Left cardiac atrium (tissue), 4 donors: ENCODE measurements around the gene LRRC41. TPM values are rescaled to one million over a fixed set of nuclear protein-coding genes. Genes with fewer than 3 reads are reported as not detected.
A peak's percentile ranks its signal among the peaks of the same experiment; 100 is the strongest.

Source experiments
- ATAC-seq, 2 donors: fragments of 200-7000 bp; cut with Tn5 transposase; one replicate each; pipeline ENCODE4 v1.9.1; 2020; ENCODE audit warnings: mild to moderate bottlenecking in 2 of 2, moderate library complexity in 2 of 2
- DNase-seq: peaks from one replicate; pipeline ENCODE4 v3.0.0-alpha.2; 2020
- intact Hi-C, 2 donors: fragments of 100-400 bp; cut with DNase I; formaldehyde crosslinking; loops; one replicate each; pipeline versions ENCODE4 v1.14.1 to v1.15.1; 2022 to 2023
- total RNA-seq, 2 donors: library from RNA; stranded (reverse); fragmentation: NEBNext Ultra II Directional; extraction: Animal tissue kit (Norgen Biotek cat#: 25700); gene quantifications; one replicate each; pipeline ENCODE4 v1.2.1, GENCODE V29; 2021
- donor health status: DM: no; HTN: yes; CAD: no.
- donor health status: DM: no; HTN: yes; CAD: no; lungs with severe emphysema.
- donor health status: DM: yes; HTN: yes; CAD: no.
- donor health status: Dilated cardiomyopathy.

LRRC41 gene
- total RNA-seq, 2 donors from 2014 or later: 34.5 to 46.4 TPM

GRCh38 chr1:46301406-46301807 is 2.0 kb downstream of the LRRC41 start:
- intact Hi-C loops: no loop called here
- ATAC-seq (no peak), DNase-seq (no peak)

GRCh38 chr1:46300673-46301405 is 2.6 kb downstream of the LRRC41 start:
- DNase-seq (peak; percentile 42), ATAC-seq (no peak)
- intact Hi-C loops: no loop called here

- DNase-seq (no peak), ATAC-seq (no peak)
- intact Hi-C loops: no loop called here
Observed at GRCh38 chr1:46298387-46298786, 5.0 kb downstream of the LRRC41 start.

GRCh38 chr1:46295306-46295705 is 8.1 kb downstream of the LRRC41 start:
- DNase-seq (no peak), ATAC-seq (no peak)
- intact Hi-C loops: no loop called here

- ATAC-seq (no peak), DNase-seq (no peak)
- intact Hi-C loops: no loop called here
Observed at GRCh38 chr1:46289976-46290375, 13.4 kb downstream of the LRRC41 start.

GRCh38 chr1:46289134-46289494 is 14.3 kb downstream of the LRRC41 start:
- no peak for DNase-seq
- intact Hi-C loops: no loop called here
- ATAC-seq: no peak

- ATAC-seq (no peak), DNase-seq (no peak)
- intact Hi-C loops: no loop called here
Observed at GRCh38 chr1:46288485-46289133, 14.8 kb downstream of the LRRC41 start.

GRCh38 chr1:46285730-46286477 is 17.5 kb downstream of the LRRC41 start:
- no peak for DNase-seq
- no peak for ATAC-seq
- intact Hi-C loops: no loop called here

- ATAC-seq (no peak), DNase-seq (no peak)
- intact Hi-C loops: no loop called here
Observed at GRCh38 chr1:46284597-46285564, 18.5 kb downstream of the LRRC41 start.

- intact Hi-C loops: no loop called here
- no peak for DNase-seq
- no peak for ATAC-seq
Observed at GRCh38 chr1:46284058-46284457, 19.4 kb downstream of the LRRC41 start.

GRCh38 chr1:46281021-46281420 is 22.4 kb downstream of the LRRC41 start:
- intact Hi-C loops: no loop called here
- no peak for DNase-seq
- no peak for ATAC-seq

- intact Hi-C loops: no loop called here
Observed at GRCh38 chr1:46280092-46280491, 23.3 kb downstream of the LRRC41 start.

GRCh38 chr1:46278807-46279206 is 24.6 kb downstream of the LRRC41 start:
- ATAC-seq (no peak), DNase-seq (no peak)
- intact Hi-C loops: no loop called here

More at GRCh38 chr1:46280092-46280491, 23.3 kb downstream of the LRRC41 start:
- no peak for ATAC-seq
- DNase-seq: no peak

GRCh38 chr1:46277658-46278373 is 25.6 kb downstream of the LRRC41 start:
- ATAC-seq (no peak), DNase-seq (no peak)
- intact Hi-C loops: no loop called here

GRCh38 chr1:46275030-46275337 is 28.4 kb downstream of the LRRC41 start:
- ATAC-seq (no peak), DNase-seq (no peak)
- intact Hi-C loops: no loop called here

- ATAC-seq: no peak
- no peak for DNase-seq
- intact Hi-C loops: no loop called here
Observed at GRCh38 chr1:46274225-46275029, 29.0 kb downstream of the LRRC41 start.

- DNase-seq (no peak), ATAC-seq (no peak)
- intact Hi-C loops: no loop called here
Observed at GRCh38 chr1:46268578-46268977, 34.8 kb downstream of the LRRC41 start.

- ATAC-seq (no peak), DNase-seq (no peak)
- intact Hi-C loops: no loop called here
Observed at GRCh38 chr1:46263146-46263545, 40.3 kb downstream of the LRRC41 start.
